T47D (cell line): Measurements from ENCODE around the gene PKN1.
"Not testable (repeated sequence)": the region's sequence is repeated elsewhere in the genome, so short reads cannot be mapped to it uniquely, and the experiment has no call there.

ENCODE experiments used
- DNase-seq, 2 experiments: peaks; one replicate each; pipeline versions ENCODE4 v3.0.0 to v3.0.0-alpha.2; 2011 to 2012; ENCODE audit warnings: low read depth in 1 of 2, low spot score in 1 of 2
- JUND ChIP-seq: IDR thresholded peaks from 2 replicates; pipeline ENCODE4 v1.6.1; 2012; ENCODE audit warnings: low read depth
- in situ Hi-C: cut with HindIII; loops from 2 replicates; pipeline ENCODE4 v1.10.0; 2016; ENCODE audit warnings: low sequenced_read_pairs, low pct_unique_long_range_greater_than_20kb

Gene PKN1

GRCh38 chr19:14443632-14444216, 10.6 kb downstream of the PKN1 start:
- in situ Hi-C loops: no loop called here
- no peak for DNase-seq
- TF ChIP-seq JUND: no peak

GRCh38 chr19:14446336-14447036, 13.4 kb downstream of the PKN1 start:
- in situ Hi-C loops: no loop called here
- TF ChIP-seq JUND: no peak
- no peak for DNase-seq

- in situ Hi-C loops: no loop called here
- TF ChIP-seq JUND: no peak
- DNase-seq: no peak
Measured at GRCh38 chr19:14449321-14449720, 16.2 kb downstream of the PKN1 start.

GRCh38 chr19:14450168-14450874, 17.2 kb downstream of the PKN1 start:
- DNase-seq: peak; percentile 35 to 94
- no peak for TF ChIP-seq JUND
- in situ Hi-C loops: no loop called here

- in situ Hi-C loops: no loop called here
- no peak for DNase-seq
- no peak for TF ChIP-seq JUND
Measured at GRCh38 chr19:14450876-14451275, 17.8 kb downstream of the PKN1 start.

- in situ Hi-C loops, DNase-seq: not testable (repeated sequence)
Measured at GRCh38 chr19:14452303-14452702, 19.2 kb downstream of the PKN1 start.

- no peak for DNase-seq
- in situ Hi-C loops: no loop called here
Measured at GRCh38 chr19:14459703-14460102, 26.6 kb downstream of the PKN1 start.

GRCh38 chr19:14460935-14461334, 27.8 kb downstream of the PKN1 start:
- in situ Hi-C loops: no loop called here
- TF ChIP-seq JUND: no peak
- no peak for DNase-seq

More at GRCh38 chr19:14459703-14460102, 26.6 kb downstream of the PKN1 start:
- no peak for TF ChIP-seq JUND

GRCh38 chr19:14462401-14462800, 29.3 kb downstream of the PKN1 start:
- in situ Hi-C loops, DNase-seq: not testable (repeated sequence)

- in situ Hi-C loops: no loop called here
- TF ChIP-seq JUND: no peak
- no peak for DNase-seq
Measured at GRCh38 chr19:14463747-14464146, 30.6 kb downstream of the PKN1 start.

GRCh38 chr19:14467391-14467790, 34.3 kb downstream of the PKN1 start:
- no peak for DNase-seq
- no peak for TF ChIP-seq JUND
- in situ Hi-C loops: no loop called here

- in situ Hi-C loops: no loop called here
- TF ChIP-seq JUND: no peak
- peak in 1 of 2 experiments; percentile 34 for DNase-seq
Measured at GRCh38 chr19:14467816-14468215, 34.7 kb downstream of the PKN1 start.

GRCh38 chr19:14470031-14470876, 37.1 kb downstream of the PKN1 start:
- no peak for TF ChIP-seq JUND
- no peak for DNase-seq
- in situ Hi-C loops: no loop called here
